Measurements from ENCODE around the gene ADAMTSL5.

Gene ADAMTSL5

DNA sequence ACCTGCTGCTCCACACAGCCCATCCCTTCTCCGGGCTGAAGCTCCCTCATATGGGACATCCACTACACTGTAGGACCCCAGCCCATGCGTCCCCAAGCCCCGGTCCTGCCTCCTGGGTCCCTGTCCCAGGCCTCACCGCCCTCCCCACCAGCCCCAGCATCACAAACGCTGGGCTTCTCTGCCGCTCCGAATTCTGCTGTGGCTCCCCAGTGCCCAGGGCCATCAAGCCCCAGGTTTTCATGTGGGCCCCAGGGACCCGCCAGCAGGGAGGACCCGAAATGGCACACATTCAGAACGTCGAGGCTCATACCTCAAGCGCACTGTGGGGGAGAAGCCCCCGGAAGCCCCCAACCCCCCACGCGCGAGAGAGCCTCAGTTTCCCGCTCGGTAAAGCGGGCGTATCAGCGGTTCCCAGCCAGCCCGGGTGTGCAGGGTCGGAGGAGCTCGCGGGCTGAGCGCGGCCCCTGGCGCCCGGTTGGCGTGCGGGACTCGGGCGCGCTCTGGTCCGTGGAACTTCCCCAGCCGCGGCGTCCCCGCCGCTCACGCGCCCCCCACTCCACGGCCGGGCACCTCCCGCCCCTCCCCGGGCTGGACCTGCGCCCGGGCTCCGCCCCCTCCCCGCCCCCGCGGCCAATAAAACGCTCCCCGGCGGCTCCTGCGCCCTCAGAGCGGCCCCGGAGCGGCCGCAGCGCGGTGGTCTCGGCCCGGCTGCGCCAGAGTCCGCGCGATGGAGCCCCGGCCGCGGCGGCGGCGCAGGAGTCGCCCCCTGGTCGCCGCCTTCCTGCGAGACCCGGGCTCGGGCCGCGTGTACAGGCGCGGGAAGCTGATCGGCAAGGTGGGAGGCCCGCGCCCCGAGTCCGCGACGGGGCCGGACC, 10.8 kb upstream of the ADAMTSL5 start, which contains the start of gene PLK5:
TSS of gene PLK5 (plus strand) at position 666 of the 875 bp plus-strand sequence. CDS start 2,920 bp downstream, outside the sequence.
- H3K4me3 ChIP-seq (ENCODE audit: low read depth, low read length, poor library complexity, severe bottlenecking): no peak within 1 kb of the TSS
- no peaks in the 10 kb centered on the region for H4K20me1 ChIP-seq (ENCODE audit: insufficient read depth, low read length)
- no peaks in the 10 kb centered on the region for H3K4me1 ChIP-seq (ENCODE audit: insufficient read depth, low read length, severe bottlenecking)
- H3K36me3 ChIP-seq (ENCODE audit: insufficient read depth, low read length): no peaks in the 10 kb centered on the region
- no peaks in the 10 kb centered on the region for H3K9me2 ChIP-seq (ENCODE audit: low read depth, low read length)
- no peak within 1 kb of the TSS for H3K9ac ChIP-seq (ENCODE audit: low read length)
- no peak within 1 kb of the TSS for H2AFZ ChIP-seq (ENCODE audit: low read length)
- no peak within 1 kb of the TSS for H3K27ac ChIP-seq (ENCODE audit: low read depth, low read length, poor library complexity, severe bottlenecking)
- TF ChIP-seq, protein P1, sequence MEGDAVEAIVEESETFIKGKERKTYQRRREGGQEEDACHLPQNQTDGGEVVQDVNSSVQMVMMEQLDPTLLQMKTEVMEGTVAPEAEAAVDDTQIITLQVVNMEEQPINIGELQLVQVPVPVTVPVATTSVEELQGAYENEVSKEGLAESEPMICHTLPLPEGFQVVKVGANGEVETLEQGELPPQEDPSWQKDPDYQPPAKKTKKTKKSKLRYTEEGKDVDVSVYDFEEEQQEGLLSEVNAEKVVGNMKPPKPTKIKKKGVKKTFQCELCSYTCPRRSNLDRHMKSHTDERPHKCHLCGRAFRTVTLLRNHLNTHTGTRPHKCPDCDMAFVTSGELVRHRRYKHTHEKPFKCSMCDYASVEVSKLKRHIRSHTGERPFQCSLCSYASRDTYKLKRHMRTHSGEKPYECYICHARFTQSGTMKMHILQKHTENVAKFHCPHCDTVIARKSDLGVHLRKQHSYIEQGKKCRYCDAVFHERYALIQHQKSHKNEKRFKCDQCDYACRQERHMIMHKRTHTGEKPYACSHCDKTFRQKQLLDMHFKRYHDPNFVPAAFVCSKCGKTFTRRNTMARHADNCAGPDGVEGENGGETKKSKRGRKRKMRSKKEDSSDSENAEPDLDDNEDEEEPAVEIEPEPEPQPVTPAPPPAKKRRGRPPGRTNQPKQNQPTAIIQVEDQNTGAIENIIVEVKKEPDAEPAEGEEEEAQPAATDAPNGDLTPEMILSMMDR (IDR thresholded peaks at IDR 0.05; ENCODE audit: low read length): no peak
- TF ChIP-seq EZH2 (IDR thresholded peaks at IDR 0.05; ENCODE audit: borderline replicate concordance, low read length): no peak
- no peaks in the 10 kb centered on the region for H3K79me2 ChIP-seq (ENCODE audit: insufficient read depth, low read length)
- no peaks in the 10 kb centered on the region; the same call in 1 of the 2 replicates for H3K27me3 ChIP-seq (ENCODE audit: insufficient read depth, low read length)
- H3K4me2 ChIP-seq (ENCODE audit: low read length): no peak within 1 kb of the TSS
- no peaks in the 10 kb centered on the region for H3F3A ChIP-seq (ENCODE audit: insufficient read depth, low read length)
- H3K9me3 ChIP-seq (ENCODE audit: low read length): no peaks in the 10 kb centered on the region

DNA sequence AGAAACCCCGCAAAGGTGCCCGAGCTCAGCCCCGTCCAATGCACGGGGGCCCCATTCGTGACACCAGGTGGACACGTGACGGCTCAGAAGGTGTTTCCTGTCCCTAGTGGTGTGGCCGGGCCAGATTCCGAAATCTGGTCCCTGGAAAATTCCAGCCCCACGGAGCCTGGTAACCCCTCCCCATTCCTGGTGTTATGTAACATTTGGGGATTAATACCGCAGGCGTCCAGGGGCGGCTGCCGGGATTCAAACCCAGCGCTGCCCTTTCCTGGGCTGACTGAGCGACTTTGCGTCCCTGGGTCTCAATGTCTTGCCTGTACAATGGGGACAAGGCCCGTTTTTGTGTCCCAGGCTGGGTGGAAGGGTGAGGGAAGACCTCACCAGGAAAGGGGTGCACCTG, 10.0 kb upstream of the ADAMTSL5 start:
- Histone ChIP-seq H3K79me2 (ENCODE audit: insufficient read depth, low read length) (no peaks in the 10 kb centered on the region), H3K9me2 (ENCODE audit: low read depth, low read length) (no peaks in the 10 kb centered on the region), H3K36me3 (ENCODE audit: insufficient read depth, low read length) (no peaks in the 10 kb centered on the region), H3K9ac (ENCODE audit: low read length) (no peak overlapping the region), H3K4me1 (ENCODE audit: insufficient read depth, low read length, severe bottlenecking) (no peaks in the 10 kb centered on the region), H4K20me1 (ENCODE audit: insufficient read depth, low read length) (no peaks in the 10 kb centered on the region), H3K4me2 (ENCODE audit: low read length) (no peak overlapping the region), H2AFZ (ENCODE audit: low read length) (no peak overlapping the region), H3K9me3 (ENCODE audit: low read length) (no peaks in the 10 kb centered on the region), H3F3A (ENCODE audit: insufficient read depth, low read length) (no peaks in the 10 kb centered on the region), H3K27ac (ENCODE audit: low read depth, low read length, poor library complexity, severe bottlenecking) (no peak overlapping the region), H3K27me3 (ENCODE audit: insufficient read depth, low read length) (no peaks in the 10 kb centered on the region; the same call in 1 of the 2 replicates), H3K4me3 (ENCODE audit: low read depth, low read length, poor library complexity, severe bottlenecking) (no peak overlapping the region)
- TF ChIP-seq, protein P1 (IDR thresholded peaks at IDR 0.05; ENCODE audit: low read length): no peak
- no peak for TF ChIP-seq EZH2 (IDR thresholded peaks at IDR 0.05; ENCODE audit: borderline replicate concordance, low read length)

DNA sequence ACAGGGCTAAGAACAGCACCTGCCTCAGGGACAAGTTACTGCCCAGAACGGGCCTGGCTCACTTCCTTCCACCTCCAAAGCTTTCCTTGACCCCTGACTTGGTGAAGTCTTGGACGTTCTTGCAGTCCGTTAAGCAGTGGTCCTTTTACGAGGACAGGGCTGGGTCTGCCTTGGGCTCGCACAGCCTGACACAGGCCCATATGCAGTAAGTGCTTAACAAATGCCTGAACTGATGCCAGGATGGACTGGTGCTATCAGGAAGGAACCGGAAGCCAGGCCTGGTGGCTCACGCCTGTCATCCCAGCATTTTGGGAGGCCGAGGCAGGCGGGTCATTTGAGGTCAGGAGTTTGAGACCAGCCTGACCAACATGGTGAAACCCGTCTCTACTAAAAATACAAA, 9.2 kb upstream of the ADAMTSL5 start:
- Histone ChIP-seq H3K9ac (ENCODE audit: low read length) (no peak overlapping the region), H3K4me1 (ENCODE audit: insufficient read depth, low read length, severe bottlenecking) (no peaks in the 10 kb centered on the region), H3K9me3 (ENCODE audit: low read length) (no peaks in the 10 kb centered on the region), H4K20me1 (ENCODE audit: insufficient read depth, low read length) (no peaks in the 10 kb centered on the region), H3K4me2 (ENCODE audit: low read length) (no peak overlapping the region), H3K79me2 (ENCODE audit: insufficient read depth, low read length) (no peaks in the 10 kb centered on the region), H3K27me3 (ENCODE audit: insufficient read depth, low read length) (no peaks in the 10 kb centered on the region; the same call in 1 of the 2 replicates), H3K27ac (ENCODE audit: low read depth, low read length, poor library complexity, severe bottlenecking) (no peak overlapping the region), H3F3A (ENCODE audit: insufficient read depth, low read length) (no peaks in the 10 kb centered on the region), H3K4me3 (ENCODE audit: low read depth, low read length, poor library complexity, severe bottlenecking) (no peak overlapping the region), H3K9me2 (ENCODE audit: low read depth, low read length) (no peaks in the 10 kb centered on the region), H2AFZ (ENCODE audit: low read length) (no peak overlapping the region), H3K36me3 (ENCODE audit: insufficient read depth, low read length) (no peaks in the 10 kb centered on the region)
- TF ChIP-seq, protein P1 (IDR thresholded peaks at IDR 0.05; ENCODE audit: low read length): no peak
- TF ChIP-seq EZH2 (IDR thresholded peaks at IDR 0.05; ENCODE audit: borderline replicate concordance, low read length): no peak

Measured in OCI-LY1 (cell line).